ENCODE results near the gene KIAA1210. TPM values are rescaled to one million over a fixed set of nuclear protein-coding genes. Genes with fewer than 3 reads are reported as not detected.
A peak's percentile ranks its signal among the peaks of the same experiment; 100 is the strongest.

Gene KIAA1210
- total RNA-seq, 6 experiments from 2014 or later: 0.02 TPM; not detected in 5

GRCh38 chrX:119130911-119131310 is 3.3 kb upstream of the KIAA1210 start:
- DNase-seq: no peak
- 80% methylated on average over 2 of the region's 2 CpGs for WGBS (ENCODE audit: insufficient coverage, low coverage, low lambda C conversion rate, missing lambda C conversion rate)
- Histone ChIP-seq H3K4me3 (no peak overlapping the region), H3K27me3 (no peaks in the 10 kb centered on the region), H3K4me1 (peaks cover 0 to 4% (median 0%) of the 10 kb centered on the region in 4 donors), H3K9me3 (no peaks in the 10 kb centered on the region), H3K36me3 (no peaks in the 10 kb centered on the region), H3K27ac (no peak overlapping the region)
- ATAC-seq: no peak
- intact Hi-C loops (cut with DNase I): no loop called here
- TF ChIP-seq CTCF (IDR thresholded peaks at IDR 0.05): no peak
- no peak for TF ChIP-seq POLR2A (IDR thresholded peaks at IDR 0.05)

- intact Hi-C loops (cut with DNase I): no loop called here
- Histone ChIP-seq H3K4me3 (no peak overlapping the region), H3K27me3 (no peaks in the 10 kb centered on the region), H3K27ac (no peak overlapping the region), H3K9me3 (no peaks in the 10 kb centered on the region), H3K36me3 (no peaks in the 10 kb centered on the region), H3K4me1 (no peaks in the 10 kb centered on the region)
- DNase-seq (no peak), ATAC-seq (no peak)
- 90% methylated on average over 1 of the region's 1 CpG for WGBS (ENCODE audit: insufficient coverage, low coverage, low lambda C conversion rate, missing lambda C conversion rate)
- TF ChIP-seq CTCF (IDR thresholded peaks at IDR 0.05) (no peak), POLR2A (IDR thresholded peaks at IDR 0.05) (no peak)
These were observed 6.3 kb downstream of the KIAA1210 start for GRCh38 chrX:119121341-119121740.

GRCh38 chrX:119118780-119119395 is 8.7 kb downstream of the KIAA1210 start:
- Histone ChIP-seq H3K27ac (no peak overlapping the region), H3K4me1 (no peaks in the 10 kb centered on the region), H3K4me3 (no peak overlapping the region), H3K9me3 (no peaks in the 10 kb centered on the region), H3K27me3 (no peaks in the 10 kb centered on the region), H3K36me3 (no peaks in the 10 kb centered on the region)
- TF ChIP-seq CTCF (IDR thresholded peaks at IDR 0.05) (peak; percentile 71 to 78 (median 74)), POLR2A (IDR thresholded peaks at IDR 0.05) (no peak)
- peak in 1 of 3 donors; percentile 43 for DNase-seq
- intact Hi-C loops (cut with DNase I): no loop called here
- WGBS (ENCODE audit: insufficient coverage, low coverage, low lambda C conversion rate, missing lambda C conversion rate): 6% methylated on average over 6 of the region's 6 CpGs
- ATAC-seq: peak; percentile 72 to 86 (median 79)

- intact Hi-C loops (cut with DNase I): no loop called here
- Histone ChIP-seq H3K27me3 (peaks cover 0 to 6% of the 10 kb centered on the region in 2 donors), H3K27ac (no peak overlapping the region), H3K4me3 (no peak overlapping the region), H3K9me3 (no peaks in the 10 kb centered on the region), H3K36me3 (no peaks in the 10 kb centered on the region), H3K4me1 (no peaks in the 10 kb centered on the region)
- DNase-seq (no peak), ATAC-seq (no peak)
- TF ChIP-seq POLR2A (IDR thresholded peaks at IDR 0.05) (no peak), CTCF (IDR thresholded peaks at IDR 0.05) (no peak)
These were observed 20.4 kb downstream of the KIAA1210 start for GRCh38 chrX:119107206-119107605.

GRCh38 chrX:119105826-119106225 is 21.8 kb downstream of the KIAA1210 start:
- no peak for TF ChIP-seq CTCF (IDR thresholded peaks at IDR 0.05)
- TF ChIP-seq POLR2A (IDR thresholded peaks at IDR 0.05): no peak
- Histone ChIP-seq H3K27me3 (peaks cover 0 to 6% of the 10 kb centered on the region in 2 donors), H3K4me1 (no peaks in the 10 kb centered on the region), H3K36me3 (no peaks in the 10 kb centered on the region), H3K27ac (no peak overlapping the region), H3K4me3 (no peak overlapping the region), H3K9me3 (no peaks in the 10 kb centered on the region)
- DNase-seq (no peak), ATAC-seq (no peak)
- intact Hi-C loops (cut with DNase I): no loop called here

Data from right lobe of liver (tissue), 6 donors.